CD14-positive monocyte (primary cell): ENCODE results near the gene LYRM4. TPM values are rescaled to one million over a fixed set of nuclear protein-coding genes. Genes with fewer than 3 reads are reported as not detected.

Experiments used
- DNase-seq, 3 donors: peaks; one replicate each; pipeline ENCODE4 v3.0.0-alpha.2; 2011 to 2022
- H2AFZ ChIP-seq: 2 replicates; pipeline ENCODE4 v1.6.0; 2012; ENCODE audit warnings: mild to moderate bottlenecking, low read depth, low read length, inconsistent platforms; ENCODE audit not compliant: insufficient read depth, poor library complexity, severe bottlenecking
- H3K27ac ChIP-seq, 2 donors: 1 replicate in 1 of 2; 2 replicates in 1 of 2; pipeline ENCODE4 v1.5.1; 2012 to 2013; ENCODE audit warnings: low read length in 2 of 2, control low read depth in 1 of 2, inconsistent platforms in 1 of 2, low read depth in 1 of 2, mild to moderate bottlenecking in 1 of 2
- H3K27me3 ChIP-seq, 2 donors: one replicate each; pipeline versions ENCODE4 v1.6.0 to v1.6.1; 2011 to 2013; ENCODE audit warnings: low read length in 2 of 2; ENCODE audit not compliant: control insufficient read depth in 2 of 2, insufficient read depth in 2 of 2
- H3K36me3 ChIP-seq, 2 donors: replicated peaks in 1 of 2; 1 replicate in 1 of 2; 2 replicates in 1 of 2; pipeline versions ENCODE4 v1.5.1 to v1.6.1; 2012 to 2013; ENCODE audit warnings: low read length in 2 of 2, control low read depth in 1 of 2, inconsistent platforms in 1 of 2, mild to moderate bottlenecking in 1 of 2; ENCODE audit not compliant: insufficient read depth in 2 of 2, control insufficient read depth in 1 of 2
- H3K4me1 ChIP-seq, 2 donors: 1 replicate in 1 of 2; 2 replicates in 1 of 2; pipeline versions ENCODE4 v1.5.1 to v1.6.1; 2012 to 2013; ENCODE audit warnings: low read length in 2 of 2, control low read depth in 1 of 2, inconsistent platforms in 1 of 2, mild to moderate bottlenecking in 1 of 2, moderate library complexity in 1 of 2; ENCODE audit not compliant: insufficient read depth in 2 of 2, control insufficient read depth in 1 of 2
- H3K4me2 ChIP-seq: replicated peaks from 2 replicates; pipeline ENCODE3; 2012; ENCODE audit warnings: low read length, moderate library complexity, mild to moderate bottlenecking; ENCODE audit not compliant: poor library complexity, severe bottlenecking; ENCODE audit errors: extremely low read depth
- H3K4me3 ChIP-seq, 3 experiments: fragments of 200-600 bp in 1 of 3; sonication (generic) in 1 of 3; replicated peaks in 1 of 3; 1 replicate in 2 of 3; 2 replicates in 1 of 3; pipeline ENCODE4 v1.5.1; 2011 to 2013; ENCODE audit warnings: low read length in 3 of 3, mild to moderate bottlenecking in 3 of 3, control low read depth in 2 of 3, low read depth in 2 of 3, inconsistent platforms in 1 of 3, moderate library complexity in 1 of 3
- H3K79me2 ChIP-seq: 2 replicates; pipeline ENCODE4 v1.6.0; 2012; ENCODE audit warnings: mild to moderate bottlenecking, control low read depth, inconsistent platforms, low read length, moderate library complexity; ENCODE audit not compliant: insufficient read depth
- H3K9ac ChIP-seq: 2 replicates; pipeline ENCODE4 v1.6.0; 2017; ENCODE audit warnings: low read length, mild to moderate bottlenecking; ENCODE audit not compliant: insufficient read depth, poor library complexity, severe bottlenecking
- H3K9me3 ChIP-seq, 2 donors: replicated peaks in 1 of 2; 1 replicate in 1 of 2; 2 replicates in 1 of 2; pipeline versions ENCODE4 v1.5.1 to v1.6.1; 2012 to 2013; ENCODE audit warnings: low read length in 2 of 2, control low read depth in 1 of 2; ENCODE audit not compliant: control insufficient read depth in 1 of 2, insufficient read depth in 1 of 2
- H4K20me1 ChIP-seq: 2 replicates; pipeline ENCODE4 v1.6.0; 2012; ENCODE audit warnings: mild to moderate bottlenecking, low read length, control low read depth, moderate library complexity; ENCODE audit not compliant: insufficient read depth
- H3K27ac Mint-ChIP-seq, 7 donors: one replicate each; pipeline ENCODE4 v1.8.0; 2020; ENCODE audit warnings: mild to moderate bottlenecking in 7 of 7, mixed read lengths in 7 of 7, moderate library complexity in 6 of 7, inconsistent platforms in 2 of 7
- H3K27me3 Mint-ChIP-seq, 3 donors: one replicate each; pipeline ENCODE4 v1.8.0; 2021 to 2022; ENCODE audit warnings: low read depth in 3 of 3, mild to moderate bottlenecking in 3 of 3, mixed read lengths in 3 of 3, moderate library complexity in 3 of 3, inconsistent platforms in 1 of 3
- H3K36me3 Mint-ChIP-seq, 2 donors: one replicate each; pipeline ENCODE4 v1.8.0; 2020; ENCODE audit warnings: mixed read lengths in 2 of 2, inconsistent platforms in 1 of 2, mild to moderate bottlenecking in 1 of 2
- H3K4me1 Mint-ChIP-seq: one replicate; pipeline ENCODE4 v1.8.0; 2020; ENCODE audit warnings: mild to moderate bottlenecking, mixed read lengths
- H3K4me3 Mint-ChIP-seq, 2 donors: one replicate each; pipeline ENCODE4 v1.8.0; 2020; ENCODE audit warnings: mild to moderate bottlenecking in 2 of 2, mixed read lengths in 2 of 2, moderate library complexity in 1 of 2
- H3K9me3 Mint-ChIP-seq, 7 donors: one replicate each; pipeline ENCODE4 v1.8.0; 2020 to 2022; ENCODE audit warnings: mixed read lengths in 7 of 7, mild to moderate bottlenecking in 6 of 7, moderate library complexity in 6 of 7, inconsistent platforms in 2 of 7
- WGBS: methylation state at CpG from one replicate; pipeline ENCODE4 v1.1.5; 2013; ENCODE audit warnings: missing lambda C conversion rate; ENCODE audit not compliant: insufficient coverage; 5-methylcytosine and 5-hydroxymethylcytosine counted together
- intact Hi-C, 2 donors: fragments of 100-400 bp; cut with micrococcal nuclease; formaldehyde crosslinking; loops; one replicate each; pipeline versions ENCODE4 v1.15.0 to v1.15.1; 2023
- polyA plus RNA-seq, 3 donors: library from polyadenylated mRNA; depleted of rRNA in 1 of 3; unstranded in 2 of 3; stranded (reverse) in 1 of 3; fragments of 300-500 nt in 2 of 3; fragments of >200 nt in 1 of 3; fragmentation: Illumina TruSeq in 2 of 3; gene quantifications; 1 replicate in 2 of 3; 2 replicates in 1 of 3; pipeline ENCODE4 v1.2.3, GENCODE V29; 2012 to 2021
- TF ChIP-seq, protein P1 (sequence below): fragments of 200-600 bp; IDR thresholded peaks from one replicate; pipeline ENCODE4 v1.8.0; 2022; ENCODE audit warnings: antibody characterized with exemption, mild to moderate bottlenecking

The LYRM4 gene
- polyA plus RNA-seq, 3 donors, result 13.7 to 19.6 (median 18.1) TPM

DNA sequence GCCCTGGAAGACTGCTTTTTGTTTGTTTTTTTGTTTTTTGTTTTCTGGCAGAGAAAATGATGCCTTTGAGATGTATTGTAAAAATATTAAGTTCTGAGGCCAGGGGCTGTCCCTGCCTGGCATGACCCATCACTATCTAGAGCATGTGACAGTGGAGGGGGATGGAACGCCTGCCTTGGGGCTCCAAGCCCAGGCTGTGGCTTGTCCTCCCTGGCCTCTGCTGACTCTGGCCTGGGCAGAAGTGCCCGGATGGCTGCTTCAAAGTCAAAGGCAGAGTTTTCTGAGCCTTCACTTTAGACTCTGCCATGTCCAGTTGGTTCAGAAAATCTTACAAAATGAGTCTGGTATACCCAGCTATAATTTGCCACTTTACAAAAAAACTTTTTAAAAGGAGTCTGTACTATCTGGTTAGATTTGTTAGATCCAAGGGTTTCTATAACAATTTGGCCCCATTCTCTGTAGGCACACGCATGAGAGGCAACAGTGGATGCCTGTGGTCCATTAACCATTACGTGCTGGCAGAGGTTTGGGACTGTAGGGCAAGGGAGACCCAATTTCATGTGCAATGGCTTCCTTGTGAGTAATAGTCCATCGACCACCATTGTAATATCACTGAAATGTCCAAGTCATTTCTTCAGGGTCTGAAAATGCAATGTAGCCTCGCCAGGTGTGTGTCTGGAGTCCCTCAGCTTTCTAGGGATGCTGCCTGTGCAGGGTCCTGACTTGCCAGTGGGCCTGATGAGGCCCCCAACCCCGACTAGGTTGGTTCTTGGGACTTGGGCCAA lies 167.3 kb downstream of the LYRM4 start:
- Histone ChIP-seq H4K20me1 (no peaks in the 10 kb centered on the region), H3K4me2 (no peak overlapping the region), H3K27me3 (no peaks in the 10 kb centered on the region), H3K9me3 (no peaks in the 10 kb centered on the region), H3K4me1 (peaks cover 29% of the 10 kb centered on the region in 2 donors), H3K9ac (no peak overlapping the region), H3K36me3 (no peaks in the 10 kb centered on the region), H2AFZ (no peak overlapping the region), H3K79me2 (no peaks in the 10 kb centered on the region), H3K27ac (no peak overlapping the region), H3K4me3 (no peak overlapping the region)
- intact Hi-C loops, result no loop called here
- Mint-ChIP-seq H3K9me3 (peaks cover 0 to 3% (median 0%) of the 10 kb centered on the region in 7 donors), H3K4me3 (no peak overlapping the region), H3K27me3 (peaks cover 5 to 8% (median 5%) of the 10 kb centered on the region in 3 donors), H3K4me1 (peaks cover 40% of the 10 kb centered on the region), H3K36me3 (no peaks in the 10 kb centered on the region), H3K27ac (no peak overlapping the region)
- 81% methylated on average over 6 of the region's 7 CpGs for WGBS
- DNase-seq, result no peak
- TF ChIP-seq, protein P1, sequence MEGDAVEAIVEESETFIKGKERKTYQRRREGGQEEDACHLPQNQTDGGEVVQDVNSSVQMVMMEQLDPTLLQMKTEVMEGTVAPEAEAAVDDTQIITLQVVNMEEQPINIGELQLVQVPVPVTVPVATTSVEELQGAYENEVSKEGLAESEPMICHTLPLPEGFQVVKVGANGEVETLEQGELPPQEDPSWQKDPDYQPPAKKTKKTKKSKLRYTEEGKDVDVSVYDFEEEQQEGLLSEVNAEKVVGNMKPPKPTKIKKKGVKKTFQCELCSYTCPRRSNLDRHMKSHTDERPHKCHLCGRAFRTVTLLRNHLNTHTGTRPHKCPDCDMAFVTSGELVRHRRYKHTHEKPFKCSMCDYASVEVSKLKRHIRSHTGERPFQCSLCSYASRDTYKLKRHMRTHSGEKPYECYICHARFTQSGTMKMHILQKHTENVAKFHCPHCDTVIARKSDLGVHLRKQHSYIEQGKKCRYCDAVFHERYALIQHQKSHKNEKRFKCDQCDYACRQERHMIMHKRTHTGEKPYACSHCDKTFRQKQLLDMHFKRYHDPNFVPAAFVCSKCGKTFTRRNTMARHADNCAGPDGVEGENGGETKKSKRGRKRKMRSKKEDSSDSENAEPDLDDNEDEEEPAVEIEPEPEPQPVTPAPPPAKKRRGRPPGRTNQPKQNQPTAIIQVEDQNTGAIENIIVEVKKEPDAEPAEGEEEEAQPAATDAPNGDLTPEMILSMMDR, result no peak

DNA sequence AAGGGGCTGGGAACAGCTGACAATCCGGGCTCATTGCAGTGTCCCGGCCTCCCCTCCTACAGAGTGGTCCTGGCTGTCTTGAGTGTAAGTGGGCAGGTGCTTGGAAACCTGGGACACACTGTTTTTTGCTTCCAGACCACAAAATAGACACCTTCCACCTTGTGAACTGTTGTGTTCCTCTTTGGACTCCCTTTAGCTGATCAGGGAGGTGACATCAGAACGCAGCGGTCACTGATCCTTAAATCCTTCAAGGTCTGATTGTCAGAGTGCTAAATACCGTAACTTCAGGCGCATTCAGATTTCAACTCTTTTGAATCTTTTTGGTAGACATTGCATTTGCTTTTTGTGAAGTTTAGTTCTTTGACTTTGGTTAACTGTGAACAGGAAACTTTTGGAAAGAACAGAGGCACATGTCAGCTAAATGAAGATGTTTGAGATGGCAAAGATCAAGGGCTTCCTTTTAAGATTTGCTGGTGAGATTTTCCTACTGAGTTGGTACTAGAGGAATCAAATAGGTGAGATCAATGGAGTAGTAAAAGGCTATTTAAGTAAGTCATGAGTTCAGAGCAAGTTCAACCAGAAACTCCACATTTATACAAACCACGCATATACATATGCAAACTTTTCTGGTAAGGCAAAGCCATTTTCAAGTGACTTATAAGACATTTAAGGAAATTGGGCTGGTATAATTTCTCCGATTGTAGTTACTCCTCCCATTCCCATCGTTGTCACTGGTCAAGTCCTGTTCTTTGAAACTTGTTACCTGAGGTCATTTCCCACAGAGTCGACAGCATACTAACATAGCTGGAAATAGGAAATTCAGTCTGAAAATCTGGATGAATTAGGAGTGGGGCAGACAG lies 169.3 kb downstream of the LYRM4 start:
- H3K27me3 Mint-ChIP-seq, result peaks cover 12 to 19% (median 15%) of the 10 kb centered on the region in 3 donors
- Histone ChIP-seq H3K4me3 (no peak overlapping the region), H3K4me2 (no peak overlapping the region), H3K9me3 (no peaks in the 10 kb centered on the region), H3K36me3 (no peaks in the 10 kb centered on the region), H3K27me3 (peaks cover 0 to 5% of the 10 kb centered on the region in 2 donors), H3K9ac (no peak overlapping the region), H3K4me1 (peaks cover 37 to 38% of the 10 kb centered on the region in 2 donors), H3K27ac (no peak overlapping the region), H3K79me2 (no peaks in the 10 kb centered on the region), H2AFZ (no peak overlapping the region), H4K20me1 (no peaks in the 10 kb centered on the region)
- TF ChIP-seq, protein P1, result no peak
- no peak overlapping the region for H3K27ac Mint-ChIP-seq
- intact Hi-C loops, result no loop called here
- H3K36me3 Mint-ChIP-seq, result peaks cover 1 to 5% of the 10 kb centered on the region in 2 donors
- peaks cover 45% of the 10 kb centered on the region for H3K4me1 Mint-ChIP-seq
- no peak for DNase-seq
- WGBS, result 86% methylated on average over 6 of the region's 10 CpGs
- no peak overlapping the region for H3K4me3 Mint-ChIP-seq
- peaks cover 0 to 5% (median 1%) of the 10 kb centered on the region in 7 donors for H3K9me3 Mint-ChIP-seq
